Measurements from ENCODE around the gene TNFRSF1A.

TNFRSF1A gene

GRCh38 chr12:6377667-6377994 lies 35.8 kb upstream of the TNFRSF1A start:
- no peak for TF ChIP-seq CTCF (conservative IDR thresholded peaks at IDR 0.05)

GRCh38 chr12:6376870-6377666 lies 35.2 kb upstream of the TNFRSF1A start:
- H3K27ac ChIP-seq = peak overlapping the region; percentile 42
- TF ChIP-seq CTCF (conservative IDR thresholded peaks at IDR 0.05) = no peak

More at GRCh38 chr12:6377667-6377994, 35.8 kb upstream of the TNFRSF1A start:
- no peak overlapping the region for H3K27ac ChIP-seq

GRCh38 chr12:6376079-6376869 lies 34.4 kb upstream of the TNFRSF1A start:
- H3K27ac ChIP-seq = peak overlapping the region; percentile 42
- no peak; the same call in 1 of the 2 replicates for TF ChIP-seq CTCF (conservative IDR thresholded peaks at IDR 0.05)

DNA sequence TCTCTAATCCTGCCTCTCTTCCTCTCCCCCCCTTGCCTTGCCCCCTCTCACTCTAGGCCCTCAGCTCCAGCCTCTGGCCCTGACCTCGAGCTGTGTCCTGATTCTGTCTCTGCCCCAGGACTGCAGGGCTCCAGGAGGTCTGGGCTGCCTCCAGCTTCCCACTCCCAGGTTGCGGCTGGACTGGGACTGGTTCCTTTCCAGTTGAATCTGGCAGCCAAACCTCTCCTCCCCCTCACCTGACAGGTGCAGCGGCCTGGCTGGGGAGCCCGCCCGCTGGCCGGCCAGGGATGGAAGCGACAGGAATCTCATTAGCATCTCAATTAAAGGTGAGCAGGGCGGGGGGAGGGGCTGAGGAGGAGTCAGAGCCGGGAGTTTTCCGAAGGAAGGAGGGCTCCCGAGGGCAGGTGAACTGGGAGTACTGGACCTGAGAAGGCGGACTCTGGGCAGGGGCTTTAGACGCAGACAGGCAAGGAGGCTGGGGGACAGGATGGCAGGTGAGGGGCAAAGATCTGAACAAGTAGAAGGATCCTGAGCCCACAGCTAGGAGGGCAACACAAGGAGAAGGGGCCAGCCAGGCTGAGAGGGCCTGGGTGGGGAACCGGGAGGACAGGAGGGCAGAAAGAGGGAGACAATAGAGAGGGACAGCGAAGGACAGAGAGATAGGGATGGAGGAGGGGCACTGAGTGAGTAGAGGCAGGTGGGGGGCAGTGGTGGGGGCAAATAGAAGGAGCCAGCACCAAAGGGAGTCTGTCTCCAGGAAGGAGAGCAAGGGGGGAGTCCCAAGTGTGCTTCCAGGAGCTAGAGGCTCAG lies 33.6 kb upstream of the TNFRSF1A start, which contains the start of gene SCNN1A:
Gene SCNN1A (minus strand): TSS at position 295 of the 810 bp plus-strand sequence. CDS start 780 bp downstream, outside the sequence.
- no peak for TF ChIP-seq CTCF (conservative IDR thresholded peaks at IDR 0.05)
- peak within 1 kb of the TSS; percentile 42 for H3K27ac ChIP-seq

- TF ChIP-seq CTCF (conservative IDR thresholded peaks at IDR 0.05) = no peak
- peak overlapping the region; percentile 42; the same call in 1 of the 2 replicates for H3K27ac ChIP-seq
Measured at GRCh38 chr12:6374786-6375160, 32.9 kb upstream of the TNFRSF1A start.

DNA sequence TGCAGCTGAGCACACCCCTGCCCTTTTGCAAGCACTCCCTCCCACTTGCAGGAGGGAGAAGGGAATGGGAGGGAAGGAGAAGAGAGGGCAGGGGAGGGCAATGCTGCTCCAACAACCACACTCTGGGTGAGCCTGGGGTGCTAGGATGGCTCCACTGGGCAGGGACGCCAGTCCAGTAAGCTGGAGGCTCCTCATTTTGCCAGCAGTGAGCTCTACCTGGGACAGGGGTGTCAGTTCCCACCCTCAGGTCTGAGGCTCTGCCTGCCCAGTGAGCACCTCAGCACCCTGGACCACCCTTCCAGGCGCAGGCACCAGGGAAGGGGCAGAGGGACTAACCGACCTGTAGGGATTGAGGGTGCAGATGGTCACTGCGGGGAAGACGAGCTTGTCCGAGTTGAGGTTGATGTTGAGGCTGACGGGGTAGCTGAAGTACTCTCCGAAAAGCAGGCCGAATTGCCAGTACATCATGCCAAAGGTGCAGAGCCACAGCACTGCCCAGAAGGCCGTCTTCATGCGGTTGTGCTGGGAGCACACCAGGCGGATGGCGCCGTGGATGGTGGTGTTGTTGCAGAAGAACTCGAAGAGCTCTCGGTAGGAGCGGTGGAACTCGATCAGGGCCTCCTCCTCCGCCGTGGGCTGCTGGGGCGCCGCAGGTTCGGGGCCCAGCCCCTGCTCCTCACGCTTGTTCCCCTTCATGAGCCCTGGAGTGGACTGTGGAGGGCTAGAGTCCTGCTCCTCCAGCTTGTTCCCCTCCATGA lies 32.3 kb upstream of the TNFRSF1A start:
- no peak overlapping the region for H3K27ac ChIP-seq
- TF ChIP-seq CTCF (conservative IDR thresholded peaks at IDR 0.05) = no peak

All from VCaP (cell line).